Measurements from ENCODE around the gene PARD3B. TPM values are rescaled to one million over a fixed set of nuclear protein-coding genes. Genes with fewer than 3 reads are reported as not detected.

The PARD3B gene
- total RNA-seq, 4 donors from 2014 or later: 32.8 to 69.6 (median 47.3) TPM

DNA sequence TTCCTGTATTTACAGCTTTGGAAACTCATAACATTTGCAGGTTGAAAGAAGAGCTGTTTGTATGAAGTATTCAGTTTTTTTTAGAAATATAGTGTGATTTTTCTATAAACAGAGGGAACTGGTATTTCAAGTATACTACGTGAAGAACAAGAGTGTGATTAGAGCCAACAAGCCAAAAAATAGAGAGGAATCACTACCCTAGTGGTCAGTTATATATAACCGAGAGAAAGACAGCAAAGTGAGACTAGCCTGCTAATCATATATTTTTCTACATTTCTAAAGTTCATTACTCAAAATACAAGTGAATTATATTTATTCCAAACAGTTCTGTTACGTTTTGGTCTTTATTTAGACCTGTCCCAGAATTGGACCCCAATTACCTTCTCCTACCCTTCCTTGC lies 692.2 kb downstream of the PARD3B start:
- no peak for TF ChIP-seq CTCF (IDR thresholded peaks at IDR 0.05; ENCODE audit: low read depth)

DNA sequence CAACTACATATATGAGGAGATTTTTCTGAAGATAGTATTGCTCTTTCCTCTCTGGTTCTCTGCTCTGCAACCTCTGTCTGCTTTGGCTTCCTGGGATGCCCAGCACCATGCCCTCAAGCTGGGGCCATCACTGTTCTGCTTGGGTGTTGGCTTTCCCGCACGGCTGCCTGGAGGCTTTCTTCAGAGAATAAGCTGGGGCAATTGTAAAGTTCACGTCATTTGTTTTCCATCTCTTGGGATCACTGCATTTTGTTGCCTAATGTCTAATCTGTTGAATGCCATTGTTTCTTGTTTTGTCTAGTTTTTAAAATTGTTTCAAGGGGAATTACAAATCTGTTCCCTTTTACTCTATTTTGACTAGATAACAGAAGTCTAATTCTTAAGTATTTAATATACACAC lies 699.7 kb downstream of the PARD3B start:
- TF ChIP-seq CTCF (IDR thresholded peaks at IDR 0.05; ENCODE audit: low read depth): no peak

- no peak for TF ChIP-seq CTCF (IDR thresholded peaks at IDR 0.05; ENCODE audit: low read depth)
Measured at GRCh38 chr2:205245652-205246051, 700.4 kb downstream of the PARD3B start.

GRCh38 chr2:205259121-205259520 lies 713.8 kb downstream of the PARD3B start:
- TF ChIP-seq CTCF (IDR thresholded peaks at IDR 0.05; ENCODE audit: low read depth): no peak

DNA sequence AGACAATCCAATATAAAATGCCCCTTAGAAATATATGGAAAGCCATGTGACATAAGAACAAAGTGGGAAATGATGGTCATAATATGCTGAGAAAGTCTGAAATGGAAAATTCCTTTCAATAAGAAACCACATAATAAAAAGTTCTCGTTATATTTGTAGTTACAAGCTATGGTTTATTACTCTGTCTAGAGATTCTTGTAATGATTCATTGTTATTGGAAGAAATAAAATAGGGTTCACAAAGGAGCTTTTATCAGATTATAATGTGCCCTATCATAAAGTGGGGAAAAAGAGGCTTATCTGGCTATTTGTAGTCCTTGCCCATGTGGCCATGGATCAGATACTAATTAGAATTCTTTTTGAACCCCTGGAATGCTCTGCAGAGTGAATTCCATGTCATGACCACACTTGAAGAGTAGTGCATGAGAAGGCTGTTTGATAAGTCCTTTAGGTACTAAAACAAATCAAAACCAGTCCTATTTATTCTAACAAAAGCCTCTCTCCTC lies 716.3 kb downstream of the PARD3B start:
- TF ChIP-seq CTCF (IDR thresholded peaks at IDR 0.05; ENCODE audit: low read depth): no peak

GRCh38 chr2:205267323-205267722 lies 722.0 kb downstream of the PARD3B start:
- no peak for TF ChIP-seq CTCF (IDR thresholded peaks at IDR 0.05; ENCODE audit: low read depth)

GRCh38 chr2:205270689-205271088 lies 725.4 kb downstream of the PARD3B start:
- no peak for TF ChIP-seq CTCF (IDR thresholded peaks at IDR 0.05; ENCODE audit: low read depth)

Data from subcutaneous adipose tissue (tissue), 4 donors.